Spleen (tissue), 7 donors: ENCODE data around the gene RCOR3.

Experiments used
- CTCF ChIP-seq, 11 experiments: fragments of 200-600 bp in 7 of 11; fragments of 450-650 bp in 4 of 11; sonication (generic) in 4 of 11; IDR thresholded peaks in 8 of 11; conservative IDR thresholded peaks in 3 of 11; 1 replicate in 7 of 11; 2 replicates in 4 of 11; pipeline versions ENCODE4 v1.4.0 to v1.8.0; 2016 to 2021; ENCODE audit warnings: antibody characterized with exemption in 11 of 11, inconsistent platforms in 4 of 11, mild to moderate bottlenecking in 1 of 11
- POLR2A ChIP-seq, 3 donors: fragments of 450-650 bp; IDR thresholded peaks; one replicate each; pipeline ENCODE4 v1.5.1; 2017; ENCODE audit warnings: antibody characterized with exemption in 3 of 3, mild to moderate bottlenecking in 1 of 3
- donor health status: DM: no; HTN: no; CAD: no; lungs with moderate emphysema.
- donor health status: DM: no; HTN: no; CAD: no.
- donor health status: DM: no; HTN: no; CAD: no.

GRCh38 chr1:211348547-211348946, 89.4 kb downstream of the RCOR3 start:
- TF ChIP-seq POLR2A (IDR thresholded peaks at IDR 0.05) (no peak), CTCF (IDR thresholded peaks at IDR 0.05 in 8 of 11, conservative IDR thresholded peaks at IDR 0.05 in 3 of 11) (no peak)
